ENCODE data around the gene TREX2.

Gene TREX2

DNA sequence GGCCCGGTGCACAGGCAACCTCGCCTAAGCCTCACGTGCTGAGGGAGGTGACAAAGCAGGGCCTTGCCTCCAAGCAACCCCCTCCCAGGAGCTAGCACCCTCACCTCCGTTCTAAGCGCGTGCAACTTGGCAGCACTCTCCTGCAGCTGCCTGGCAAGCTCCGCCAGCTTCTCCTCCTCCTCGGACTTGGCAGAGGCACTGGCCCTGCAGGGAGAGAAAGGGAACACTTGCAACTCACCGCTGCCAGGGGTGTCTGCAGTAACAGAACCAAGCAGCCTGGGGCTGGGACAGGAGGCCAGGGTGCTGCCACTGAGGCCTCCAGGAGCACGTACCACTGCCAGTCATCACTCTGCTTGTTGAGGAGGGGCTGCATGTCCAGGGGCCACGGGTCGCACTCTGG is 10.3 kb upstream of the TREX2 start:
- no peak for DNase-seq (ENCODE audit: low read depth in 3 of 3, low spot score in 1 of 3)

DNA sequence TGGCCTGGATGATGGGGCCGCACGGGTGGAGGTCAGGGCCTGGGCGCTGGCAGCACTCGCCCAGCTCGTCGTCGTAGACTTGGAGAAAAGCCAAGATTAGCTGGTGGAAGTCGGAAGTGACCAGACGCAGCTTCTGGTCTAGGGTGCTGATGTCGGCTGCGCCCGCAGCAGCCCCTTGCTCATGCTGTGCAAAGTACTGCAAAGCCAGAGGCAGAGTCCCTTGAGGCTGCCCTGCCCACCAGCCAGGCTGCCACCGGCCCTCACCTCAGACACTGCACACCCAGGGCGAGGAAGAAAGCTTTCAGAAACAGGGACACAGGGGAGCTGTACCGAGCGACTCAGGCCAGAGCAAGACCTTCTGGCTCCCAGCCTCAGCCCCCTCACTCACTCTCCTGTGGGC is 9.7 kb upstream of the TREX2 start:
- no peak for DNase-seq (ENCODE audit: low read depth in 3 of 3, low spot score in 1 of 3)

DNA sequence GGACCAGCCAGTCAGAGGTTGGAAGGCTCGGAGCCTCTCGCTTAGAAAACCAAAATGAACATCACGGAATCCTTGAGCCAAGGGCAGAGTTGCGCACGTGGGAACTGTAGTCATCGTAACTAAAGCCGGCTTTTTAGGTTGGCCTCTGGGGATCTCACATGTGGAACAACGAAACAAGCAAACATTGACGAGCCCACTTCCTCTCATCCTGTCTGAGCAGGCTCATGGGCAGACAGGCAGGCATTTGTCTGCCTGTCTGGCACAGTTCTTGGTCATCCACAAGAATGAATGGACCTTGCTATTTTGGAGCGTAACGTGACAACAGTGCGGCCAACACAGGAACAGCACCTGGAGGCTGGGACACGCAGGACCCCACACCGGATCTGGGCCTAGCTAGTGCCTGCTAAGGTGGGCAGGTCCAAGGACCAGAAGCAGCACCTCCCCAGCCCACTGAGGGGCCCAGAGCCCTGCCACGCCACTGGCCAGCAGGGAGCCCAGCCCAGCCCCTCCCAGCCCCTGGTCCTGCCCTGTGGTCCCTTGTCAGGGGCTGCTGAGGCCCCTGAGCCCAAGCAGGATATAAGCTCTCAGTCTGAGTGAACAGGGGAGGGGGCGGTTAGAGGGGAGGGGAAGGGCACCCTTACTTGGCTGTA is 9.2 kb upstream of the TREX2 start:
- no peak for DNase-seq (ENCODE audit: low read depth in 3 of 3, low spot score in 1 of 3)

DNA sequence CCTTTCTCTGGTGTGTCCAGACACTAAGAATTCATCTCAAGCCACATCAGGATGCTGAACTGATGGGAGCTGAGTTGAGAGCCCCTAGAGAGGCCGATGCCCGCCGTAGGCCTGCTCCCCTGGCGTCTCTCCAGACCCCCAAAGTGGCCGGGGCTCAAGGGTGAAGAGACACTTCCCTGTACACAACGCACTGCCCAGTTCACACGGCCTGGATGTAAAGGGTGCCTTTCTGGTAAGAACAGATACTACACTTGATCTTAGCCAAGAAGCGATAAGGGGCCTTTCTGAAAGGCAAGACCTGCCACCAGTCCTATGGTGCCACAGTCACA is 5.1 kb upstream of the TREX2 start:
- DNase-seq (ENCODE audit: low read depth in 3 of 3, low spot score in 1 of 3): no peak

DNA sequence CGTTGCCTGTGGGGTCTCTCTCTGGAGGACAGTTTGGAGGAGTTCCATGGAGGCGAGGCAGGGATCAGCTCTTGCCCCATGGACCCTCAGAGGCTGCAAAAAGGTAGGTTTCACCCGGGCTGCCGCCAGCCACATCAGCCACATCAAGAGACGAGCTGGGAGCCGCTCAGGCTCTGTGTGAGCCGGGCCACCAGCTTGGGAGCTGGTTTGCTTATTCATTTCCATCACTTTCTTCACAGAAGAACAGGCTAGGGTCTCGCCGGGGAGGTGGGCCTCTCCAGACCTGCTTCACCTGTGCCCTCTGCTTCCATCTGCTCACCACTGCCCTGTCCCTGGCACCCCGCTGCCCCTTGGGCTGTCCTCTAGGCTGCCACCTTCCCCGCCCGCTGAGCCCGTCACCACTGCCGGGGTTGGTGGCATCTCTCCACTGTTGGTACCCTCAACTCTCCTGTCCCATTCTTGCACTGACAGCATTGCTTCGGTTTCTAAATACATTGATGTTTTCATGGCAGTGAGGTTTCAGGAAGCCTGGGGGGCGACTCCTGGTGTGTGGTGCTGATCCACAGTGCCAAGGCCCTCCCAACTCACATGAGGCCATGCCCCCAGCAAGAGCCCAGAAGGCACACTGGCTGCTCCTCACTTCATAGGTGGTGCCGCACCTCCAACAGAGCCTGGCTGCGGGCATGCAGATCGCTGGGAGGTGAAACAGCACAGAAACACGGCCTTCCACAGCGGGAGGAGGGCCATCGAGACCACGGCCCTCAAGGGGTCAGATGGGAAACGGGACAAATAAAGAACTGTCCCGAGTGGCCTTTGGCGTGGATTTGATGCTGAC is 4.5 kb upstream of the TREX2 start:
- no peak for DNase-seq (ENCODE audit: low read depth in 3 of 3, low spot score in 1 of 3)

DNA sequence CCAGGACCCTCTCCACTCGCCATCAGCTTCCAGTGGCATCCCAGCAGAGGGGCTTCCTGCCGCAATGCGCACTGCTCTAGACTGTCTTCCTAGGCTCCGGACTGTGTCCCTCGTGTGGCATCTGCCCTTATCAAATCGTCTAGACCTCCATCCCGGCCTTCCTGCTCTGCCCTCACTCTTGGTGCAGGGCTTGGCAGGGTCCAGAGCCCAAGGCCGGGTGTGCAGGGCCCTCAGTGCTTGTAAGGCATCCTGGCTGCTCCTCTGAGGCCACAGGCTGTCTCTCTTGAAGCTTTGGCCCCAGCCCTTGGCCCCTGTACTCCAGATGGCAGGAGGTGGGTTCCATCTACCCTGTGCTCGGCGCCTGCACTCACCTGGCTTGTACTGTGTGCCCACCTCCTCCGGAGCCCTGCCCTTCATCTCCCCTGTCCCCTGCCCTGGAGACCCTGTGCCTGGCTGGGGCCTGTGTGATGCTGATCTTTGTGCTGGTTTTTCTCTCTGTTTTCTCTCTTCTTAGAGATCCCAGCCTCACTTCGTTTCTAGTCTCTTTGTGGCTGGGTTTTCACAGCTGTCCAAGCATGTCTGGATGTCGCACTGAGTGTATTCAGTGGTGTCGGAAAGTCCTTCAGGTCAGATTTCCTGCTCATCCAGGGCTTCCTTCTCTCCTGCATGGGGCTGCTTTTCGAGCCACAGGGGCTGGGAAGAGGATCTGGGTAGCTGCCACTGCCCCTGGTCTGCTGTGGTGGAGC is 3.7 kb upstream of the TREX2 start:
- no peak for DNase-seq (ENCODE audit: low read depth in 3 of 3, low spot score in 1 of 3)

DNA sequence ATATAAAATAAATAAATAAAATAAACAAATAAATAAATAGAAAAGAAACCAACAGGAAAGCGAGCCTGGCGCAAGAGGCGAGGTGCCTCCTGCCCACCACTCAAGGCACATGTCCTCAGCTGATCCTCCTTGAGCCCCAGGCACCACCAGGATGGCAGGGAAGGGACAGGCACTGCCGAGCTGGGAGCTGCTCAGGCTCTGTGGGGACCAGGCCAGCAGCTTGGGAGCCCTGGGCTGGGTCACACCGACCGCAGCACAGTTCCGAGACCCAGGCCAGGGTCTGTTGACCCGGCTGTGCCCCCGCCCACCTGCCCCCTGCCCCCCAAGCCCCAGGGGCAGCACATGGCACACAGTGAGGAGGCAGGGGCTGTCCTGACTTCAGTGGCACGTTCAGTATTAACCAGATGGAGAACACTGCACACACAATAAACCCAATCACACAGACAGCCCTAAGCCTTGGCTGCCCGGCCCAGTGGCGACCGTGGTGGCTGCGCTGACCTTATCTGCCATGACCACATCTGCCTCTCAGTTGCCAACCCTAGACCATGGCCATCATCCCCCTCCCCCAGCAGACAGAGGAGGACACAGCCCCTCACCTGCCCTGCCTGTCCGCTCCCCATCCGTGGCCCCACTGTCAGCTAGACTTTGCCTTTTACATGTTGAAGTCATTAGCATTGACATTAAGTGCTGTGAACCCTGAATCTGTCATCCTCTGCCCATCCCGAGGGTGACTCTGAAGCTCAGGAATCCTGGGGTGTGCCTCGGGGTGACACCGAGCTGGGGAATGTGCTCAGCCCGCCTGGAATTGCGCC is 2.9 kb upstream of the TREX2 start:
- no peak for DNase-seq (ENCODE audit: low read depth in 3 of 3, low spot score in 1 of 3)

DNA sequence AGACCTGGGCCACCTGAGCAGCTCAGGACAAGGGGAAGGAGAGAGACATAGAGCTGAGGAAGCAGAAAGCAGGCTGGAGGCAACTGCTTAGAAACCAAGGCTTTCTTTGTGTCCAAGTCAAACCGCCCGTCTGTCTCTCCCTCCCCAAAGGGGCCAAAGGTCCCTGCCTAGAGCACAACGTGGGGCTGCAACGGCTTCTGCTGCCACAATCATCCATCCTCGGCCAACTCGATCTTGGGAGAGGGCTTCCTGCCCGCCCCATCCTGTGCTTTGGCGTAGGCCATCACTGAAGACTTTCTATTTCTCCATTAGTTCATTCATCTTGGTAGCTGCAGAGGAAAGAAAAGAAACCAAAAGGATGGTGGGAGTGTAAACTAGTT is 1.7 kb upstream of the TREX2 start:
- no peak for DNase-seq (ENCODE audit: low read depth in 3 of 3, low spot score in 1 of 3)

DNA sequence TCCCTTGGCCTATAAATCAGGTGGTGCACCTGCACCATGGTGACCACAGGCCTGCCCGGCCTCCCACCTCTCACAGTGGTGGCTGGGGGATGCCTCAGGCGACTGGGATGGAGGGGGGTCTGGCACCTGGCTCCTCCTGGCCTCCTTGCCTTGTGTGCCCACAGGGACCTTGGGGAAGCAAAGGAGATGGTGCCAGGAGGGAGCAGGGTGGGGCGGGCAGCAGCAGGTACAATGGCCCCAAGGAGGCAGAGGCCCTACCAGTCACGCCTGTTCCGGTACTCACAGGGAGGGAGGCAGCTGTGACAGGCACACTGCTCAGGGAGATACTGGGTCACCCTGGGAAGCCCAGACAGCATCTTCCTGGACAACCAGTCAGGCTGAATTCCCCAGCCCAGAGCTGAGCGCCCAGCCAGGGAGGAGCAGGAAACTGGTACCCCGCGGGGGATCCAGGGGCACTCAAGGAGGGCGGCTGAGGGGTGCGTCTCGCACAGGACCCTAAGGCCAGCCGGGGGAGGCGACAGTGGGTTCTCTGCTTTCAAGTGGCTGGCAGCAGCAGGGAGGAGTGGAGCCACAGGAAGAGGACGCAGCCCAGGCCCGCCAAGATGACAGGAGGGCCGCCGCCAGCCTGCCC is 1.2 kb upstream of the TREX2 start:
- no peak for DNase-seq (ENCODE audit: low read depth in 3 of 3, low spot score in 1 of 3)

DNA sequence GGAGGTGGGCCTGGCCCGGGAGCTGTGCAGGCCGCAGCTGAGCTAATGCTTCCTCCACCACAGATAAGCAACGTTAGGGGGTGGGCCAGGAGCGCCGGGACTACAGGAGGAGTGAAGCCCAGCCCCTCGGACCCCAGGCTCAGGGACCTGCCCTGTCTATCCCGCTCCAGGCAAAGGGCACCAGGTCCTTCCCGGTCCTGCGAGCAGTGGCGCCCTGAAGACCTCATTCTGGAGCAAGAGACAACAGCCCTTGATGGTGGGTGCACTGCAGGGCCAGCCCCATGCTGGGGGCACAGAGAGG is 730 bp upstream of the TREX2 start:
- no peak for DNase-seq (ENCODE audit: low read depth in 3 of 3, low spot score in 1 of 3)

DNA sequence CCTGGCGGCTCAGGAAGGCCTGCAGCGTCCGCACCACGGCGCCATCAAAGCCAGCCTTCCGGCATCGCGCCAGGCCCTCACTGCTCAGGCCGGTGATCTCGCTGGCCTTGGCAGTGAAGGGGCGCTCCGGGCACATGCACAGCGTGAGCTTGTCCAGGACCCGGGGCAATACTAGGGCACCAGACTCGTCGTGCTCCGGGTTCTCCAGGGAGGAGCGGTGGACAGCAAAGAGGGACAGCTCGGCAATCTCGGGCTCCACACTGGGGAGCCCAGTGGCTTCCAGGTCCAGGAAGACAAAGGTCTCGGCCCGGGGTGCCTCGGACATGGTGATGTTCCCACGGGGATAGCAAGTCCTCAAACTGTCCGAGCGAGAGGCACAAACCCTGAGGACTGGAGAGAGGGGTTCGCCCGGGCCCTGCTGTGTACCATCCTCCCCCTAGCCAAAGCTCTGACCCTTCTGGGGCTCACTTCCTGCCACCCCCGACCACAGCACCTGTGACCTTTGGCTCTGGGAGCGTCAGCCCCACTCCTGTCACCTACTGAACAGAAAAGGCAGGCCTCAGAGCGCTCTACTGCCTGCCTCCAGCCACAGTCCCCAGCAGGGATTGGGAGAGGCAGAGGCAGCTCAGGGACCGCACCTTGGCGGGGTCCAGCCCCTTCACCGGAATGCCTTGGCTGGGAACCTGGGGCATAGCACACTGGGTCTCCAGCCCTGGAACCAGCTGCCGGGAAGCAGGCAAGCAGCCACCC is 575 bp downstream of the TREX2 start:
- no peak for DNase-seq (ENCODE audit: low read depth in 3 of 3, low spot score in 1 of 3)

DNA sequence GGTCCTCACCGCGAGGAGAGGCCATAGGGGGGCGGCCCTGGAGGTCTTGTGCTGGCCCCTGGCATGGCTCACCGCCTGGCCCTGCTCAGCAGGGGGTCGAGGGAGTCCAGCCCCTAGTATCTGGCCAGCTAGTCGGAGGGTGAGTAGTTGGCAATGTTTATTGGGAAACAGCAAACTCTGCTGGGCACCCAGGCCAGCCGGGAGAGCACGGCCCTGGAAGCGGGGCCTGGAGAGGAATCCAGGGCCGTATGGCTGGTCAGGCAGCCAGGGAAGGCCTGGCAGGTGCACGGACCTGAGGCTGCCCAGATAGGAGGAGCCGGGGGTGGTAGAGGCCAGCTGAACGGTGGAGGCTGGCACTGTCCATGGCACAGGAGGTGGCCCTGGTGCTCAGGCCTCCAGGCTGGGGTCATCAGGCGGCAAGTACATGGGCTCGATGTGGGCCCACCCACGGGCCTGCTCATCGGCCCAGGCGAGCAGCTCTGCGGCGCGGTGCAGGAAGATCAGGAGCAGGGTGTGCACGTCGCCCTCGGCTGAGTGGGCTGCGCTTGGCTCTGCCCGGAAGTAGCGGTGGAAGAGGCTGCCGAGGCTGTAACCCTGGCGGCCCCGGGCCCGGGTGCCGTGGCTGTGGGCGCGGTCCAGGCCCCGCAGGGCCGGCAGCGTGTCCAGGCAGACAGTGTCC is 1.4 kb downstream of the TREX2 start:
- no peak for DNase-seq (ENCODE audit: low read depth in 3 of 3, low spot score in 1 of 3)

DNA sequence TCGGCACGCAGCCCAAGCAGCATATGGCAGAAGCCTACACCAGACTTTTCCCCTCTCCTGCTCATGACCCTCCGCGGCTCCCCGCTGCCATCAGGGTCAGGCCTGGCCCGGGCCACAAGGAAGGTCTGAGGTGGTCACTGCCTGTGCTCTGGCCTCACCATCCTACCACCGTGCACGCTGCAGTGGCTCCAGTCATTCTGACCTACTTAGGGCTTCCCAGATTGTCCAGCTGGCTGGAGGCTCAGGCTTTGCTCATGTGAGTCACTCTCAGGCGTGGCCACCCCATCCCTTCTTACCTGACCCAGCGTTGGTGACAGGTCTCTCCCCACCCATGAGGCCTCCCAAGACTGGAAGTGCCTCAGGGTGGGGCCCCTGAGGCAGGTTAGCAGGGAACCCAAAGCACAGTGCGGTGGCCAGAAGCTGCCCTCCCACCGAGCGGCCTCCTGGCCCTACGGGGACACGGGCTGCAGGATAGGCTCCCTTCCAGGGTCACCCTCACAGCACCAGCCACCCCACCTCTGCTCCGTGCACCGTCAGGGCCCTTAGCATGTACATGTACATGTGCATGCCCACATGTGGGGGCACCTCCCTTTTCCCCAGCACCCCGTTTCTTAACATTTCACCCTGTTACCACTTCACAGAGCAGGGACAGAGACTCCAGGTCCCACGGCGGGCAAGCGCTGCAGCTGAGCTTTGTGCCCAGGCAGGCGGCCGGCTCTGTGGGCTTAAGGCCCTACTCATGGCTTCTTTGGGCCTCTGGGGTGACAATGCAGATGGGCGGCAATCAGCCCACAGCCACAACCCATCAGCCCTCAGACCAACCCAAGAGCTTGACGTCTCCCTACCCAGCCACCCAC is 2.2 kb downstream of the TREX2 start:
- no peak for DNase-seq (ENCODE audit: low read depth in 3 of 3, low spot score in 1 of 3)

DNA sequence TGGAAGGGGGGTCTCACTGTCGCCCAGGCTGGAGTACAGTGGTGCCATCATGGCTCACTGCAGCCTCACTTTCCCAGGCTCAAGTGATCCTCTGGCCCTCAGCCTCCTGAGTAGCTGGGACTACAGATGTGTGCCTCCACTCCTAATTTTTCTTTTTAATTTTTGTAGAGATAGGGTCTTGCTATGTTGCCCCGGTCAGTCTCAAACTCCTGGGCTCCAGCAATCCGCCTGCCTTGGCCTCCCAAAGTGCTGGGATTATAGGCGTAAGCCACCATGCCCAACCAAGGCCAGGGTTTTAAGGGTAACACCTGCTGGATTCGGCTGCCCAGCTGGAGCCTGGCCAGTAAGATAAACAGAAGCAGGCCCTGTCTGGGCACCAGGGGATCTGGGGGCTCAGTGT is 3.4 kb downstream of the TREX2 start:
- no peak for DNase-seq (ENCODE audit: low read depth in 3 of 3, low spot score in 1 of 3)

DNA sequence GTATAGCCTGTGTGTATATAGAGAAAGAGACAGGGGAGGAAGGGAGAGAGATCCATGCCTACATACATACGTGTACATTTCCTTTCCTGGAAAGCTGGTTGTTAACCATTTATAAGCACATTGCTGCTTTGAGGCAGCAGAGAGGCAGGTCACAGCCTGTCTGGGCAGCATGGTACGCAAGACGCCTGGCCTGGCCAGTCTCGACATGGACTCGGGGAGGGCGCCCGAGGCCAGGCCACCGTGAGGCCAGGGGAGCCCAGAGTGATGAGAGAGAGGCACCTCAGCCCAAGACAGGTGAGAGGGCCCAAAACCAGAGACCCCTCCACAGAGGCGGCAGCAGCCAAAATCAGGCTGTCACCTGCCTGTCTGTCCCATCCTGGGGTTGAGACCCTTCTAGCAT is 3.9 kb downstream of the TREX2 start:
- DNase-seq (ENCODE audit: low read depth in 3 of 3, low spot score in 1 of 3): no peak

DNA sequence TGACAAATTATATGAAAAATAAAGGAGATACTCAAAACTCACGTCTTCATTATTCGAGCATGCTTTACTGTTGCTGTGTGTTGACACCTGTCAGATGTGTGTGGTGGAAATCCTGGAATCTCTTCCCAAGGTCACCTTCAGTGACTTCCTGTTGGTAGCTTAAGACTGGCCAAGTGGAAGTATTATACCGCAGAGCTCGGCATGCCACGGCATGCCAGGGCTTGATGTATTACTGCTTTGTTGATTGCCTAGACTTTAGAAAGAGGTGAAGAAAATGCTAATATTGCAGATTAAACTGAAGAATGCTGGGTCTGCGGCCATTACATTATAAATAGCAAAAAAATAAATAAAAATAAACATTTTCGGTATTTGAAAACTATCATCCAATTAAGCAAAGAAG is 4.6 kb downstream of the TREX2 start:
- no peak for DNase-seq (ENCODE audit: low read depth in 3 of 3, low spot score in 1 of 3)

DNA sequence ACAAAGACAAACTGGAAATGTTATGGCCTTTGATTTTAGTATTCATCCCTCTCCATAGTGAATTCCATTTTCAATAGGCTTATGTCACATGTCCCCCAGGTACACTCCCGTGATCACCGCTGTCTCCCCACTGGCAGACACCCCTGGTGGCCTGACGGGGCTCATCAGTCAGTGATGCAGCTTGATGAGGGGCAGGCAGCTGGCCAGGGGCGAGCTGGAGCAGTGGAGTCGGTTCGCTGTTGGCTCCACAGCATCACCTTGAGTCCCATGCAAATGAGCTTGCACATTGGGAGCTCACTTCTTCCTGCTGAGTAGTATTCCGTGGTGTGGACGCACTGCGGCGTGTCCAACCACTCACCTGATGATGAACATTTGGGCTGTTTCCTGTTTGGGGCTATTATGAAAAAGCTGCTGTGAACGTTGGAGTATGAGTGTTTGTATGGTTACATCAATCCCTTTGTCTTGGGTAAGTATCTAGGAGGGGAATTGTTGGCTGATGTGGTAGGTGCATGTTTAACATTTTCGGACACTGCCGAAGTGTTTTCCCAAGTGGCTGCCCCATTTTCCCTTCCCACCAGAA is 5.2 kb downstream of the TREX2 start:
- DNase-seq (ENCODE audit: low read depth in 3 of 3, low spot score in 1 of 3): no peak

DNA sequence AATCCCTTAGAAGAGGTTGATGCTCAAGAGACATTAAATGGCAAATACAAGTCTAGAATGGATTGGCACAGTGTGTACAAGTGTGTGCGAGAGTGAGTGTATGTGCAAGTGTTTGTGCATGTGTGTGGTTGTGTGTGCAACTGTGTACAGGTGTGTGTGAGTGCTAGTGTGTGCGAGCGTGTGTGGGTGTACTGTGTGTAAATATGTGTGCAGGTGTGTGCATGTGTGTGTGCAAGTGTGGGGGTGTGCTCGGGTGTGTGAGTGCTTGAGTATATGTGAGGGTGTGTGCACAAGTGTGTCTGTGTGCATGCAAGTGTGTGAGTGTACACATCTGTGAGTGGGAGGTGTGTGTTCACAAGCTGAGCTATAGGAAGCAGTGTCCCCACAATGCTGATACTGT is 5.9 kb downstream of the TREX2 start:
- no peak for DNase-seq (ENCODE audit: low read depth in 3 of 3, low spot score in 1 of 3)

DNA sequence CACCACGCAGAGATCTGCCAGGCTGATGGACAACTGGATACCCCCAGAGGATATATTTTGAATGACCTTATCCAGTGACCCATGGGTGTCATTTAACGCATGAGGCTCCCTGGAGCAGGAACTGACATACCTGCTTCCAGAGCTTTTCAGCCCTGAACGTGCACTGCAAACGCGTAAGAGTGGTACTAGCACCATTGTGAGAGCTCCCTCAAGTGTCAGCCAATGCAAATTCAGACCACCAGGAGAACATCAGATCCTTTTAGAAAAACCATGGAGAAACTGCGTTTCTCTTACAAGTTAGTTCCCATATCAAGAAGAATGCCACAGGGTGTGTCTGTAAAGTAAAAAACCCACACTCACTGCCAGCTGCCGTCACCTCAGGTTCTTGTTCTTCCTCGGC is 7.3 kb downstream of the TREX2 start:
- no peak for DNase-seq (ENCODE audit: low read depth in 3 of 3, low spot score in 1 of 3)
